ENCODE data around the gene LSMEM2.

The LSMEM2 gene

GRCh38 chr3:50278880-50279224, at the start of gene LSMEM2:
TSS of gene LSMEM2 (plus strand) at chr3:50279087. CDS start at chr3:50279114, 27 bp downstream.
- TF ChIP-seq, protein P1, sequence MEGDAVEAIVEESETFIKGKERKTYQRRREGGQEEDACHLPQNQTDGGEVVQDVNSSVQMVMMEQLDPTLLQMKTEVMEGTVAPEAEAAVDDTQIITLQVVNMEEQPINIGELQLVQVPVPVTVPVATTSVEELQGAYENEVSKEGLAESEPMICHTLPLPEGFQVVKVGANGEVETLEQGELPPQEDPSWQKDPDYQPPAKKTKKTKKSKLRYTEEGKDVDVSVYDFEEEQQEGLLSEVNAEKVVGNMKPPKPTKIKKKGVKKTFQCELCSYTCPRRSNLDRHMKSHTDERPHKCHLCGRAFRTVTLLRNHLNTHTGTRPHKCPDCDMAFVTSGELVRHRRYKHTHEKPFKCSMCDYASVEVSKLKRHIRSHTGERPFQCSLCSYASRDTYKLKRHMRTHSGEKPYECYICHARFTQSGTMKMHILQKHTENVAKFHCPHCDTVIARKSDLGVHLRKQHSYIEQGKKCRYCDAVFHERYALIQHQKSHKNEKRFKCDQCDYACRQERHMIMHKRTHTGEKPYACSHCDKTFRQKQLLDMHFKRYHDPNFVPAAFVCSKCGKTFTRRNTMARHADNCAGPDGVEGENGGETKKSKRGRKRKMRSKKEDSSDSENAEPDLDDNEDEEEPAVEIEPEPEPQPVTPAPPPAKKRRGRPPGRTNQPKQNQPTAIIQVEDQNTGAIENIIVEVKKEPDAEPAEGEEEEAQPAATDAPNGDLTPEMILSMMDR (IDR thresholded peaks at IDR 0.05; ENCODE audit: low read depth, low read length) = no peak
- no peak within 1 kb of the TSS for H3K4me3 ChIP-seq (ENCODE audit: low read depth, low read length)

DNA sequence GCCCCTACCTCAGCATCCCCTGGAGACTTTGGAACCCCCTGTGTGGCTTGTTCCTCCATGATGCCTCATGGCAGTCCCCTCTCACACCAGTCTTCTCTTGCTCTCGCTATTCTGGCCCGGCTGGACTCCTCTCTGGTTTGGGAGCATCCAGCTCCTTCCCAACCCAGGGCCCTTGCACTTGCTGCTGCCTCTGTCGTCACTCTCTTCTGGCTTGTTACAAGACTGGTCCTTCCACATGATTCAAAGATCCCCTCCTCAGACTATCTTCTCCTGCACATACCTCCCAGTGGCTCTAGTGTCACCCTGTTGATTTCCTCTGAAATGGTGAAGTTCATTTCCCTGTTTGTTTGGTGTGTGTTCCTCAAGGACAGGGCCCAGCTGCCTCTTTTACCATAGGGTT, 49.4 kb upstream of the LSMEM2 start:
- H3K4me3 ChIP-seq (ENCODE audit: low read depth, low read length) = no peak overlapping the region
- TF ChIP-seq, protein P1 (IDR thresholded peaks at IDR 0.05; ENCODE audit: low read depth, low read length) = no peak

GRCh38 chr3:50230104-50230793, 48.6 kb upstream of the LSMEM2 start:
- H3K4me3 ChIP-seq (ENCODE audit: low read depth, low read length) = no peak overlapping the region
- TF ChIP-seq, protein P1 (IDR thresholded peaks at IDR 0.05; ENCODE audit: low read depth, low read length) = no peak

DNA sequence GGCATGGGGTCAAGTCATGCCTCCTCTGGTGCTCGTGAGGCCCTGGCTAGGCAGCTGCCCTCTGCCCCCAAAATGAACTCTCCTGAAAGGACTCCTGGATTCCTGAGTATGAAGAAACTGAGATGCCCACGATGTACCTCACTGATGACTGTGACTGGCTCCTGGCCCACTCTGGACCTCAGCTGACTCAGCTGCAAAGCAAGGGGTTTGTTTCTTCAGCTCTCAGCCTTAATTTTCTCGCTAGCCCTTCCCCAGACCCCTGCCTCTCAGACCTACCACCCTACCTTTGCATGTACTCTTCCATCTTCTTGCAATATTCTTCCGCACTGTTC, 48.1 kb upstream of the LSMEM2 start:
- TF ChIP-seq, protein P1 (IDR thresholded peaks at IDR 0.05; ENCODE audit: low read depth, low read length) = no peak
- no peak overlapping the region for H3K4me3 ChIP-seq (ENCODE audit: low read depth, low read length)

DNA sequence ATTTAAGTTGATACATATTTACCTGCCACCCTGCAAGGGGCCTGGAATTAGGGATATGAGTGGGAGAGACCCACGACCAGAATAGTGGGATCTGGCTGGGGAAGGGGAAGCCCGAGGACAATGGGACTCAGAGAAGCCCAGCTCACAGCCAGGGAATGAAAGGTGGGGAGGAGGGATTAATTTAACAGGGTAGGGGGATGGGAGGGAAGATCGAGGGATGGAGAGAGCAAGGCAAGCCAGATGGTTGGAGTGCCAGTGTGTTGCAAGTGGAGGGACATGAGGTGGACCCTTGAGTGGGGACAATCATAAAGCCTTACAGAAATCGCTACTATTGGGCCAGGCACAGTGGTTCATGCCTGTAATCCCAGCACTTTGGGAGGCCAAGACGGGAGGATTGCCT, 47.3 kb upstream of the LSMEM2 start:
- TF ChIP-seq, protein P1 (IDR thresholded peaks at IDR 0.05; ENCODE audit: low read depth, low read length) = no peak
- no peak overlapping the region for H3K4me3 ChIP-seq (ENCODE audit: low read depth, low read length)

DNA sequence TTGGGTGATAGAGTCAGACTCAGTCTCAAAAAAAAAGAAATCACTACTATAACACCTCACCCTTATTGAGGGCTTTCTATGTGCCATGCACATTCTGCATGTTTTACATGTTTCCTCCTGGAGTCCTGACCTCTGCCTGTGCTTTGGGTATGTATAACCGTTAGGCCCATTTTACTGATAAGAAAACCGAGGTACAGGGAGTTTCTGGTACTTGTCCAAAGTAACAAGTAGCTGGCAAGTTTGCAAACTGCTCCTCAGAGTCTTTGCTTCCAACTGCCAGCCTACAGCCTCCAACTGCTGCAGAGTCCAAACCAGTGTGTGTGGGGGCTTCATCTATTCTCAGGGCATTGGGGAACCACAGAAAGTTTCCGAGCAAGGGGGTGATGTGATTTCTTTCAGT, 46.6 kb upstream of the LSMEM2 start:
- TF ChIP-seq, protein P1 (IDR thresholded peaks at IDR 0.05; ENCODE audit: low read depth, low read length) = no peak
- H3K4me3 ChIP-seq (ENCODE audit: low read depth, low read length) = no peak overlapping the region

DNA sequence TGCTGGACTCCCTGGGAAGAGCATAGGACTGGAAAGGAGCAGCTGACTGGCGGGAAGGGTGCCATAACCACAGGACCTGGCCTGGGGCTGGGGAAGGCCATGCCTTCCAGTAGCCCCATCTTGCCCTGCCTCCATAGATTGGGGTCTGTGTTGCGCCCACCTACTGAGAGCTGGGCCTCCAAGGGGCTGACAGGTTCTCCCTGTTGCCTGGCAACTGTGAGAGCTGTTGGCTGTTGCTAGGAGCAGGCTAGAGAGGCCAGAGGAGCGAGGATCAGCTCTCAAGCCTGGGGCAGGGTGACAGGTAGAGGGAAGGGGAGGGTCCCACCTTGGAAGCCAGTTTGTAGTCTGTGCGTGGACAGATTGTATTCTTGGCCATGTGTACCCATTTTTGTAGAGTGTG, 45.7 kb upstream of the LSMEM2 start:
- no peak overlapping the region for H3K4me3 ChIP-seq (ENCODE audit: low read depth, low read length)
- TF ChIP-seq, protein P1 (IDR thresholded peaks at IDR 0.05; ENCODE audit: low read depth, low read length) = no peak

Measured in WI38 (cell line).